Measurements from ENCODE around the gene PCMT1.

Gene PCMT1

GRCh38 chr6:149820506-149820905, 71.0 kb downstream of the PCMT1 start:
- no peak overlapping the region for H3K4me3 ChIP-seq (ENCODE audit: low read depth, low read length)
- no peak for TF ChIP-seq CTCF (IDR thresholded peaks at IDR 0.05; ENCODE audit: insufficient read depth, low read length, missing control alignments)
- no peak for DNase-seq (ENCODE audit: low read depth, low spot score)
- CTCF ChIA-PET, result interaction anchor here (1.0 to 4.9 kb wide), 6 partner anchors 9 to 100 kb away, joined by 3 to 37 read pairs (median 7); no protein-coding TSS in a partner anchor
- POLR2A ChIA-PET, result interaction anchor here (0.6 kb wide), 1 partner anchor 486 kb away, joined by 3 read pairs; no protein-coding TSS in a partner anchor

- ChIA-PET POLR2A (no interaction called here), CTCF (interaction anchor here (0.6 to 4.9 kb wide), 4 partner anchors 13 to 108 kb away, joined by 3 to 37 read pairs (median 3); no protein-coding TSS in a partner anchor)
- TF ChIP-seq CTCF (IDR thresholded peaks at IDR 0.05; ENCODE audit: insufficient read depth, low read length, missing control alignments), result no peak
- no peak overlapping the region for H3K4me3 ChIP-seq (ENCODE audit: low read depth, low read length)
- no peak for DNase-seq (ENCODE audit: low read depth, low spot score)
Measured at GRCh38 chr6:149821492-149821891, 72.0 kb downstream of the PCMT1 start.

GRCh38 chr6:149823013-149823412, 73.5 kb downstream of the PCMT1 start:
- CTCF ChIA-PET, result interaction anchor here (1.2 to 4.9 kb wide), 6 partner anchors 8 to 16 kb away, joined by 4 to 37 read pairs (median 6); no protein-coding TSS in a partner anchor
- no peak for DNase-seq (ENCODE audit: low read depth, low spot score)
- POLR2A ChIA-PET, result no interaction called here
- TF ChIP-seq CTCF (IDR thresholded peaks at IDR 0.05; ENCODE audit: insufficient read depth, low read length, missing control alignments), result no peak
- H3K4me3 ChIP-seq (ENCODE audit: low read depth, low read length), result no peak overlapping the region

GRCh38 chr6:149825292-149825691, 75.8 kb downstream of the PCMT1 start:
- ChIA-PET POLR2A (no interaction called here), CTCF (interaction anchor here (1.0 to 2.3 kb wide), 3 partner anchors 8 to 16 kb away, joined by 5 to 11 read pairs (median 5); no protein-coding TSS in a partner anchor)
- TF ChIP-seq CTCF (IDR thresholded peaks at IDR 0.05; ENCODE audit: insufficient read depth, low read length, missing control alignments), result no peak
- DNase-seq (ENCODE audit: low read depth, low spot score), result no peak
- H3K4me3 ChIP-seq (ENCODE audit: low read depth, low read length), result no peak overlapping the region

GRCh38 chr6:149830731-149831307, 81.3 kb downstream of the PCMT1 start:
- H3K4me3 ChIP-seq (ENCODE audit: low read depth, low read length), result 0 out of 2 replicates have a peak overlapping the region, but pooled peaks have one; percentile 7
- ChIA-PET CTCF (interaction anchor here (0.6 to 5.4 kb wide), 10 partner anchors 8 to 107 kb away, joined by 3 to 27 read pairs (median 4); no protein-coding TSS in a partner anchor), POLR2A (no interaction called here)
- DNase-seq (ENCODE audit: low read depth, low spot score), result no peak
- TF ChIP-seq CTCF (IDR thresholded peaks at IDR 0.05; ENCODE audit: insufficient read depth, low read length, missing control alignments), result no peak

- DNase-seq (ENCODE audit: low read depth, low spot score), result no peak
- H3K4me3 ChIP-seq (ENCODE audit: low read depth, low read length), result no peak overlapping the region
- ChIA-PET POLR2A (no interaction called here), CTCF (interaction anchor here (0.6 to 5.4 kb wide), 9 partner anchors 8 to 108 kb away, joined by 3 to 27 read pairs (median 4); no protein-coding TSS in a partner anchor)
- TF ChIP-seq CTCF (IDR thresholded peaks at IDR 0.05; ENCODE audit: insufficient read depth, low read length, missing control alignments), result no peak
Measured at GRCh38 chr6:149831308-149831820, 81.8 kb downstream of the PCMT1 start.

All from AG04449 (cell line).